ENCODE data around the gene TMEM219. TPM values are rescaled to one million over a fixed set of nuclear protein-coding genes. Genes with fewer than 3 reads are reported as not detected.
A peak's percentile ranks its signal among the peaks of the same experiment; 100 is the strongest.

The TMEM219 gene
- total and polyA plus RNA-seq, 8 donors: 58.3 to 114 (median 72.9) TPM

DNA sequence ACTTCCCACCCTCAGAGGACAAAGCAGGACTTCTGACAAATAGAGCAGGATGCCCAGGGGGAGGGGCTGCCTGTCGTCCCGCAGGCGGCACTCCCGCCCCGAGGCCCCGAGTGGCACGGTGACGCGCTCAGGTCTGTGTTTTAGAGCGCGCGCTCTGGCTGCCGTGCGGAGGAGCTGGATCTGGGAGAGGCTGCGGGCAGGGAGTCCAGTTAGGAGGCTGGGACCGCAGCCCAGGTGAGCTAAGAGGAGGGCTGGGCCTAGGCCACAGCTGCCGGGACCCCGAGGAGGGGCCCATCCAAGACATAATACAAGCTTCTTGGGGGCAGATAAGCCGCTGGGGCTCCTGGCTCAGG is 42.5 kb downstream of the TMEM219 start:
- Histone ChIP-seq H3K9me3 (no peaks in the 10 kb centered on the region), H3K27me3 (no peaks in the 10 kb centered on the region), H3K27ac (no peak overlapping the region), H3K4me3 (no peak overlapping the region), H3K4me1 (no peaks in the 10 kb centered on the region), H3K36me3 (no peaks in the 10 kb centered on the region)
- 74 to 79% methylated on average over 19 of the region's 19 CpGs for WGBS, 2 donors
- intact Hi-C loops (cut with DNase I): loop anchor here in 2 of 3 donors (10.0 kb wide), 2 partner anchors 140 to 310 kb away; partner anchors contain the start of gene CDIPT (in 1 of the 2)
- ATAC-seq (no peak), DNase-seq (no peak), FAIRE-seq (no peak)
- no peak for TF ChIP-seq CTCF (IDR thresholded peaks at IDR 0.05)

DNA sequence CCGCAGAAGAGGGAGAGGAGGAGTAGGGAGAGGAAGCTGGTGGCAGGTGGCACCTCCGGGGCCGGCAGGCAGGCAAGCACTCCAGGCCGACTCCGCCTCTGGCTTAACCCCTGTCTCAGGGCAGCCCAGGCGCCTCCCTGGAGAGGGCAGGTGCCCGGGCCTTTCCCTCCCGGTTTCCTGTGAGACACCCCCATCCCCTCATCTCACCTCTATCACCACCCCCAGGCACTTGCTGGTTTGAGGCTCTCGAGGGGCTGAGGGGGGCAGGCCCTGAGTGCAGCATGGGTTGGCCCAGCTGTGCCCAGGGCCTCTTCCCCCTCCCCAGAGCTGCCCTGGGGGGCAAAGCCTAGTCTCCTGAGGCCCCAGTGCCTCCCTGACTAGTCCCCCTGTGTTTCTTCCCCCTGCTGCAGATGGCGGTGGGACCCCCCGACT is 42.9 kb downstream of the TMEM219 start:
- Histone ChIP-seq H3K27ac (no peak overlapping the region), H3K4me3 (no peak overlapping the region)
- DNase-seq: peak in 1 of 6 donors; percentile 75

DNA sequence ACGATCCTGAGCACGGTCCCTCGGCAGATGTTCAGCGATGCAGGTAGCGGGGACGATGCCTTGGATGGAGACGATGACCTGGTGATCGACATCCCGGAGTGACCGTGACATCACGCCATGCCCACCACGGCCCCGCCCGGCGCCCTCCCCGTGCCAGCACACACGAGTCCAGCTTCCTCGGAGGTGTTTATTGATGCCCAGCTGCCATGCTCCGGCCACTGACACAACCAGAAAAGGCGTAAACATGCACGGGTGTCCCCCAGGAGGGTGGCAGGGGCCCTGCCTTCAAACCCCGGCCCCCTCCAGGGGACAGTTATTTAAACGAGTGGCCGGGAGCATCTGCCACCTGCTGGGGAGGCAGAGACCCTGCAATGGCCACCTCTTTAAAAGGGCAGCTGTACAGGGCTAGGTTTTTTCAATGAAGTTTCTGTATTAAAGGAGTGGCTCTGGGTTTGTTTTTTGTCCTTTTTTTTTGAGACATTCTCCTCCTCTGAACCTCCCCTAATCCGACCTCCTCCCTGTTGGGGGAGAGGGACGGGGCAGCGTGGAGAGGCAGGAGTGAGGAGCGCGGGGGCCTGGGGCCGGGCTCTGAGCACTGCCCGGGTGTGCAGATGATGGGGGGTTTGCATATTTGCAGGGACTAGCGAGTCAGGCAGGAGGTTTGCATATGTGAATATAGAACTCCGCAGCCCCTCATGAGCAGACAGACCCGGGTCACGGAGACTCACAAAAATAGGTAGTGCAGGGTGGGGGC is 43.6 kb downstream of the TMEM219 start:
- no peak overlapping the region for H3K4me3 ChIP-seq
- no peaks in the 10 kb centered on the region for H3K27me3 ChIP-seq
- ATAC-seq (peak; percentile 62 to 85 (median 79)), FAIRE-seq (no peak), DNase-seq (peak in 3 of 6 donors; percentile 47 to 74 (median 49))
- 46 to 59% methylated on average over 35 of the region's 35 CpGs for WGBS, 2 donors
- intact Hi-C loops (cut with DNase I): loop anchor here in 2 of 3 donors (10.0 kb wide), 2 partner anchors 141 to 311 kb away; partner anchors contain the start of gene CDIPT (in 1 of the 2)
- H3K9me3 ChIP-seq: no peaks in the 10 kb centered on the region
- no peaks in the 10 kb centered on the region for H3K36me3 ChIP-seq
- TF ChIP-seq CTCF (IDR thresholded peaks at IDR 0.05): peak; percentile 67 to 86 (median 75)
- H3K27ac ChIP-seq: no peak overlapping the region
- no peaks in the 10 kb centered on the region for H3K4me1 ChIP-seq

More for the DNA sequence above, 42.9 kb downstream of the TMEM219 start:
- Histone ChIP-seq H3K27me3 (no peaks in the 10 kb centered on the region), H3K4me1 (no peaks in the 10 kb centered on the region), H3K9me3 (no peaks in the 10 kb centered on the region), H3K36me3 (no peaks in the 10 kb centered on the region)
- no peak for TF ChIP-seq CTCF (IDR thresholded peaks at IDR 0.05)
- intact Hi-C loops (cut with DNase I): loop anchor here in 2 of 3 donors (10.0 kb wide), 2 partner anchors 140 to 310 kb away; partner anchors contain the start of gene CDIPT (in 1 of the 2)
- WGBS, 2 donors: 46 to 51% methylated on average over 5 to 11 of the region's 11 CpGs
- FAIRE-seq (no peak), ATAC-seq (peak; percentile 21 to 35 (median 24))

GRCh38 chr16:30006095-30006473 is 44.2 kb downstream of the TMEM219 start:
- no peak overlapping the region for H3K4me3 ChIP-seq
- no peaks in the 10 kb centered on the region for H3K36me3 ChIP-seq
- peak in 2 of 6 donors; percentile 40 to 77 for DNase-seq
- peak in 1 of 4 donors; percentile 12 for ATAC-seq
- no peak for TF ChIP-seq CTCF (IDR thresholded peaks at IDR 0.05)
- no peak for FAIRE-seq
- intact Hi-C loops (cut with DNase I): loop anchor here in 2 of 3 donors (10.0 kb wide), 2 partner anchors 141 to 311 kb away; partner anchors contain the start of gene CDIPT (in 1 of the 2)
- peaks cover 0 to 2% (median 0%) of the 10 kb centered on the region in 4 donors for H3K27me3 ChIP-seq
- 53 to 71% methylated on average over 18 of the region's 18 CpGs for WGBS, 2 donors
- H3K4me1 ChIP-seq: no peaks in the 10 kb centered on the region
- no peak overlapping the region for H3K27ac ChIP-seq
- no peaks in the 10 kb centered on the region for H3K9me3 ChIP-seq

Measured in pancreas (tissue), 10 donors.